AG04450 (cell line): ENCODE results near the gene BASP1. TPM values are rescaled to one million over a fixed set of nuclear protein-coding genes. Genes with fewer than 3 reads are reported as not detected.

Experiments used
- CTCF ChIA-PET: fragments of 300-600, 350-600 bp; formaldehyde crosslinking; extraction: SDS; loops from one replicate; lab custom pipeline; 2022; ENCODE audit warnings: antibody characterized with exemption, inconsistent platforms; lab: Charles Lee
- POLR2A ChIA-PET: fragments of 350-600 bp; formaldehyde crosslinking; extraction: SDS; loops from one replicate; lab custom pipeline; 2021; ENCODE audit warnings: antibody characterized with exemption, inconsistent platforms; lab: Yijun Ruan, JAX
- DNase-seq: peaks from one replicate; pipeline ENCODE4 v3.0.0-alpha.2; 2011; ENCODE audit warnings: low read depth, low spot score
- H3K27ac ChIP-seq: one replicate; pipeline ENCODE4 v1.5.1; 2012; ENCODE audit warnings: low read depth, low read length, control low read depth
- H3K27me3 ChIP-seq: one replicate; pipeline ENCODE4 v1.6.0; 2012; ENCODE audit warnings: low read length; ENCODE audit not compliant: control insufficient read depth, insufficient read depth
- H3K4me3 ChIP-seq: 2 replicates; pipeline ENCODE4 v1.5.1; 2011; ENCODE audit warnings: mild to moderate bottlenecking, low read depth, low read length, control low read depth
- H3K9me3 ChIP-seq: 2 replicates; pipeline ENCODE4 v1.5.1; 2012; ENCODE audit warnings: low read length; ENCODE audit not compliant: control insufficient read depth, insufficient read depth
- polyA plus RNA-seq: library from polyadenylated mRNA; depleted of rRNA; stranded (reverse); fragments of >200 nt; gene quantifications from 2 replicates; pipeline ENCODE4 v1.2.3, GENCODE V29; 2011
- TF ChIP-seq, protein P1 (sequence below): IDR thresholded peaks from 2 replicates; pipeline ENCODE4 v1.5.1; 2011; ENCODE audit warnings: low read depth, low read length, control low read depth, inconsistent platforms

BASP1 gene
- polyA plus RNA-seq, 1 experiment, result 227 TPM

DNA sequence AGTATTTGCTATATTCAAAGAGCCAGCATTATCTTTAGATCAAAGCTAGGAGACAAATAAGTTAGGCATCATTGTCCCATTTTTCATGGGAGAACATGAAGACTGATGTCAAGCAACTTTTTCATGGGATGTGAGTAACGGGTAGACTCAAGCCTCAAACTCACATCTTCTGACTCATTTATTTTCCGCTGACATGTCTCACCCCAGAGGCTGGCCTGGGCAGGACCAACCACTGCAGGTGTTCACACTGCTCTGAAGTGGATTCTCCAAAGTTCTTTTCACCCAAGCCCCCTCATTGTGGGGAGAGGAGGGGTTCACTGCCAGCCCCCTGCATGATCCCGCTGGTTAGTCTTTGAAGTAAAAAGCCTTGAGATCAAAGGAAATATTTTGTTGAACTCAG, 34.9 kb upstream of the BASP1 start:
- Histone ChIP-seq H3K27ac (peak overlapping the region; percentile 59), H3K4me3 (no peak overlapping the region), H3K27me3 (no peaks in the 10 kb centered on the region), H3K9me3 (no peaks in the 10 kb centered on the region)
- POLR2A ChIA-PET, result interaction anchor here (0.6 kb wide), 1 partner anchor 22 kb away, joined by 3 read pairs; no protein-coding TSS in a partner anchor
- CTCF ChIA-PET, result no interaction called here
- TF ChIP-seq, protein P1, sequence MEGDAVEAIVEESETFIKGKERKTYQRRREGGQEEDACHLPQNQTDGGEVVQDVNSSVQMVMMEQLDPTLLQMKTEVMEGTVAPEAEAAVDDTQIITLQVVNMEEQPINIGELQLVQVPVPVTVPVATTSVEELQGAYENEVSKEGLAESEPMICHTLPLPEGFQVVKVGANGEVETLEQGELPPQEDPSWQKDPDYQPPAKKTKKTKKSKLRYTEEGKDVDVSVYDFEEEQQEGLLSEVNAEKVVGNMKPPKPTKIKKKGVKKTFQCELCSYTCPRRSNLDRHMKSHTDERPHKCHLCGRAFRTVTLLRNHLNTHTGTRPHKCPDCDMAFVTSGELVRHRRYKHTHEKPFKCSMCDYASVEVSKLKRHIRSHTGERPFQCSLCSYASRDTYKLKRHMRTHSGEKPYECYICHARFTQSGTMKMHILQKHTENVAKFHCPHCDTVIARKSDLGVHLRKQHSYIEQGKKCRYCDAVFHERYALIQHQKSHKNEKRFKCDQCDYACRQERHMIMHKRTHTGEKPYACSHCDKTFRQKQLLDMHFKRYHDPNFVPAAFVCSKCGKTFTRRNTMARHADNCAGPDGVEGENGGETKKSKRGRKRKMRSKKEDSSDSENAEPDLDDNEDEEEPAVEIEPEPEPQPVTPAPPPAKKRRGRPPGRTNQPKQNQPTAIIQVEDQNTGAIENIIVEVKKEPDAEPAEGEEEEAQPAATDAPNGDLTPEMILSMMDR, result no peak
- no peak for DNase-seq

DNA sequence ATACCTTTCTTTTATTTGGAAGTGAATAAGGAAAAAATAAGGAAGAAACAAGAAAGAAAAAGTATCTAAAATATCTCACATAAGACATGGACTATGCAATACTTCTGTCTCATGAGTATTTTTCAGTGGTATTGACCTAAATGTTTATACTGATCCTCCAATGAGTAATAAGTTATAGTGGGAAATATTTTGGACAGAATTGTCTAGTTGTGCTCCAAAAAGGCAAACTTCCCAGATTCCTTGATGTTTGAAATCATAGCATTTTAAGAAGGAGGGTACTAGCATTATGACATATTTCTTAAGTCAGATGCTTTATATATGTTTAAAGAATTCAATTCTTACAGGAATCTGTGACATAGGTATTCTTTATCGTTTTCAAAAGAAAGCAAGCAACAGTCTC, 34.5 kb upstream of the BASP1 start:
- no peak for DNase-seq
- CTCF ChIA-PET, result interaction anchor here (0.7 kb wide), 1 partner anchor 392 kb away, joined by 3 read pairs; no protein-coding TSS in a partner anchor
- TF ChIP-seq, protein P1, result no peak

DNA sequence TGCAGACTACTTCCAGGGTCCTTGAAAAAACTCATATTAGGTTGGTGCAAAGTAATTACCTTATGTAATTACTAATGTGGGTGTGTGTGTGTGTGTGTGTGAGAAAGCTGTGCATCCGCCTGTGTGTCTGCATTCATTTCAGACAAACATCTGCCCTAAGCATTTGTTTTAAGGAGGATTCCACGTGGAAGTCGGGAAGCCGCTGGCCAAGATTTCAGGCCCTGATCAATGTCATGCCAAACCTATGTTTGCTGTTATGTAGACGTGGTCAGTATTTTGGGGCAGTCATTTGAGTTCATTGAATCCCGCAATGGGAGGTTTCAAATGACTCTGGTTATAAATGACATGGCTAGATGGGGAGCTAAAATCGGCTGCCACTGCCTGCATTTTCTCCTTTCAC, 33.6 kb upstream of the BASP1 start:
- POLR2A ChIA-PET, result interaction anchor here (1.3 to 1.8 kb wide), 2 partner anchors 14 to 248 kb away, joined by 3 to 7 read pairs; partner anchors contain the start of gene MYO10
- CTCF ChIA-PET, result interaction anchor here (0.7 to 1.4 kb wide), 2 partner anchors 393 to 685 kb away, joined by 3 to 4 read pairs; no protein-coding TSS in a partner anchor
- no peak for DNase-seq
- TF ChIP-seq, protein P1, result no peak
- Histone ChIP-seq H3K9me3 (no peaks in the 10 kb centered on the region), H3K27ac (no peak overlapping the region), H3K27me3 (no peaks in the 10 kb centered on the region), H3K4me3 (no peak overlapping the region)

More for the DNA sequence above, 34.5 kb upstream of the BASP1 start:
- POLR2A ChIA-PET, result interaction anchor here (1.3 kb wide), 1 partner anchor 247 kb away, joined by 3 read pairs; the partner anchor contains the start of gene MYO10
- Histone ChIP-seq H3K4me3 (no peak overlapping the region), H3K27ac (peak overlapping the region; percentile 25), H3K27me3 (no peaks in the 10 kb centered on the region), H3K9me3 (no peaks in the 10 kb centered on the region)

DNA sequence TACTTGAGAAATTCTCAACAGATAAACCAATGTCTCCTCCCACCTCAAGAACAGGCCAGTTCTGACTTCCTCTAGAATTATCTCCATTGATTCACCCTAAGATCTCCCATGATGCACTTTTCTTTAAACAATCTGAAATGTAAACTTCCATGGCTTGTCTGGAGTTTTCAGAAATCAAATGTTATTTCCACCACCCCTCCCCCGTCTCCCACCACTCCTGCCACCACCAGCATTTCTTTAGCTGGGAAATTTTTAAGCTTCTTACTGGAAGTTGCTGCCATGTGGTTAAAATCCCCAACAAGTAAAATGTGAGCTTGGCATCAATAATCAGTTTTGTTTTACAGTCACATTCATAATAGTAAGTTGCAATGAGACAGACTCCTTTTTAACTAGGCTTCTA, 32.8 kb upstream of the BASP1 start:
- POLR2A ChIA-PET, result interaction anchor here (0.7 to 1.8 kb wide), 2 partner anchors 15 to 401 kb away, joined by 3 to 7 read pairs; no protein-coding TSS in a partner anchor
- TF ChIP-seq, protein P1, result no peak
- no peak for DNase-seq

DNA sequence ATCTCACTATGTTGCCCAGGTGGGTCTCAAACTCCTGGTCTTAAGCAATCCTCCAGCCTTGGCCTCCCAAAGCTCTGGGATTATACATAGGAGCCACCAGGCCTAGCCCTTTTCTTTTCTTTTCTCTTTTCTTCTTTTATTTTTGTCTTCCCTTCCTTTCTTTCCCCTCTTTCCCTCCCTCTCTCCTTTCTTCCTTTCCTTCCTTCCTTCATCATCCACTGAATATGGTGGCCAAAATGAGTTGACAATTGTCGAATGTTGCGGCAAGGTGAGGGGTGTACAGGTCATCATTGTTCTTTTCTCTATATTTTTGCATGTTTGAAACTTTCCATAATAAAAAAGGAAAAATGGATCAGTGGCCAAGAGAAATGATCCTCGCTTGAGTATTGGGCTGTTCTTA, 32.1 kb upstream of the BASP1 start:
- POLR2A ChIA-PET, result interaction anchor here (1.8 kb wide), 1 partner anchor 15 kb away, joined by 7 read pairs; no protein-coding TSS in a partner anchor
- Histone ChIP-seq H3K9me3 (no peaks in the 10 kb centered on the region), H3K27ac (peak overlapping the region; percentile 71), H3K27me3 (no peaks in the 10 kb centered on the region), H3K4me3 (no peak overlapping the region)
- TF ChIP-seq, protein P1, result no peak
- CTCF ChIA-PET, result interaction anchor here (0.6 to 2.1 kb wide), 3 partner anchors 53 to 394 kb away, joined by 3 to 8 read pairs (median 4); no protein-coding TSS in a partner anchor
- DNase-seq, result no peak

More for the DNA sequence above, 32.8 kb upstream of the BASP1 start:
- Histone ChIP-seq H3K4me3 (no peak overlapping the region), H3K27me3 (no peaks in the 10 kb centered on the region), H3K27ac (peak overlapping the region; percentile 66), H3K9me3 (no peaks in the 10 kb centered on the region)
- CTCF ChIA-PET, result interaction anchor here (0.6 to 2.1 kb wide), 4 partner anchors 52 to 686 kb away, joined by 3 to 8 read pairs (median 4); no protein-coding TSS in a partner anchor
